ENCODE results near the gene FARP1. TPM values are rescaled to one million over a fixed set of nuclear protein-coding genes. Genes with fewer than 3 reads are reported as not detected.

The FARP1 gene
- total RNA-seq, 1 donor from 2014 or later: 17.7 TPM

GRCh38 chr13:98232456-98232855, 89.6 kb downstream of the FARP1 start:
- Histone ChIP-seq H3K4me3 (no peak overlapping the region), H3K27ac (no peak overlapping the region), H3K27me3 (no peaks in the 10 kb centered on the region), H3K4me1 (peaks cover 5% of the 10 kb centered on the region), H3K9me3 (no peaks in the 10 kb centered on the region), H3K36me3 (no peaks in the 10 kb centered on the region)
- intact Hi-C loops (cut with DNase I): no loop called here
- DNase-seq (ENCODE audit: extremely low spot score in 2 of 2): no peak
- no peak for TF ChIP-seq CTCF (IDR thresholded peaks at IDR 0.05)

GRCh38 chr13:98233127-98233526, 90.2 kb downstream of the FARP1 start:
- DNase-seq (ENCODE audit: extremely low spot score in 2 of 2): no peak
- intact Hi-C loops (cut with DNase I): no loop called here
- Histone ChIP-seq H3K27me3 (no peaks in the 10 kb centered on the region), H3K4me3 (no peak overlapping the region), H3K4me1 (peaks cover 5% of the 10 kb centered on the region), H3K27ac (no peak overlapping the region), H3K9me3 (no peaks in the 10 kb centered on the region), H3K36me3 (no peaks in the 10 kb centered on the region)
- TF ChIP-seq CTCF (IDR thresholded peaks at IDR 0.05): no peak
- TF ChIP-seq POLR2A (IDR thresholded peaks at IDR 0.05): no peak
- no peak for TF ChIP-seq POLR2AphosphoS5 (IDR thresholded peaks at IDR 0.05; ENCODE audit: insufficient read depth in 1 of 2, low read depth in 1 of 2)

GRCh38 chr13:98234348-98234747, 91.5 kb downstream of the FARP1 start:
- Histone ChIP-seq H3K9me3 (no peaks in the 10 kb centered on the region), H3K36me3 (no peaks in the 10 kb centered on the region), H3K27ac (no peak overlapping the region), H3K4me1 (peaks cover 5% of the 10 kb centered on the region), H3K27me3 (no peaks in the 10 kb centered on the region), H3K4me3 (no peak overlapping the region)
- DNase-seq (ENCODE audit: extremely low spot score in 2 of 2): no peak
- intact Hi-C loops (cut with DNase I): no loop called here
- TF ChIP-seq POLR2A (IDR thresholded peaks at IDR 0.05): no peak

GRCh38 chr13:98236197-98236596, 93.3 kb downstream of the FARP1 start:
- Histone ChIP-seq H3K36me3 (no peaks in the 10 kb centered on the region), H3K9me3 (no peaks in the 10 kb centered on the region), H3K27ac (no peak overlapping the region), H3K4me1 (peaks cover 5% of the 10 kb centered on the region), H3K27me3 (no peaks in the 10 kb centered on the region), H3K4me3 (no peak overlapping the region)
- DNase-seq (ENCODE audit: extremely low spot score in 2 of 2): no peak
- intact Hi-C loops (cut with DNase I): no loop called here
- TF ChIP-seq POLR2A (IDR thresholded peaks at IDR 0.05): no peak
- no peak for TF ChIP-seq POLR2AphosphoS5 (IDR thresholded peaks at IDR 0.05; ENCODE audit: insufficient read depth in 1 of 2, low read depth in 1 of 2)
- TF ChIP-seq CTCF (IDR thresholded peaks at IDR 0.05): no peak

GRCh38 chr13:98237331-98237730, 94.4 kb downstream of the FARP1 start:
- intact Hi-C loops (cut with DNase I): no loop called here
- H3K36me3 ChIP-seq: no peaks in the 10 kb centered on the region
- no peak overlapping the region for H3K4me3 ChIP-seq
- no peak overlapping the region for H3K27ac ChIP-seq
- TF ChIP-seq CTCF (IDR thresholded peaks at IDR 0.05) (no peak), POLR2AphosphoS5 (IDR thresholded peaks at IDR 0.05; ENCODE audit: insufficient read depth in 1 of 2, low read depth in 1 of 2) (no peak), POLR2A (IDR thresholded peaks at IDR 0.05) (no peak)
- no peaks in the 10 kb centered on the region for H3K27me3 ChIP-seq
- H3K4me1 ChIP-seq: peaks cover 5% of the 10 kb centered on the region
- H3K9me3 ChIP-seq: no peaks in the 10 kb centered on the region
- no peak for DNase-seq (ENCODE audit: extremely low spot score in 2 of 2)
